Nephron progenitor cell (in vitro differentiated cells): Measurements from ENCODE around the gene MYH14.
A peak's percentile ranks its signal among the peaks of the same experiment; 100 is the strongest.
"Not testable (repeated sequence)": the region's sequence is repeated elsewhere in the genome, so short reads cannot be mapped to it uniquely, and the experiment has no call there.

Experiments
- DNase-seq: peaks from one replicate; pipeline ENCODE4 v3.0.0; 2021
- H3K27ac Mint-ChIP-seq: 2 replicates; pipeline ENCODE4 v1.8.0; 2021; ENCODE audit warnings: mild to moderate bottlenecking, moderate library complexity, mixed read lengths
- H3K27me3 Mint-ChIP-seq: 2 replicates; pipeline ENCODE4 v1.8.0; 2021; ENCODE audit warnings: mild to moderate bottlenecking, low read depth, mixed read lengths; ENCODE audit not compliant: poor library complexity
- H3K36me3 Mint-ChIP-seq: 2 replicates; pipeline ENCODE4 v1.8.0; 2021; ENCODE audit warnings: low read depth, mixed read lengths
- H3K4me1 Mint-ChIP-seq: 2 replicates; pipeline ENCODE4 v1.8.0; 2021; ENCODE audit warnings: mixed read lengths
- H3K4me3 Mint-ChIP-seq: 2 replicates; pipeline ENCODE4 v1.8.0; 2021; ENCODE audit warnings: mild to moderate bottlenecking, moderate library complexity, mixed read lengths
- H3K9me3 Mint-ChIP-seq: 2 replicates; pipeline ENCODE4 v1.8.0; 2021; ENCODE audit warnings: mild to moderate bottlenecking, moderate library complexity, mixed read lengths
- CTCF ChIP-seq: fragments of 200-600 bp; sonication (generic); IDR thresholded peaks from 2 replicates; pipeline ENCODE4 v1.5.0; 2021; ENCODE audit warnings: antibody characterized with exemption

Gene MYH14

GRCh38 chr19:50349277-50350057 is 146.0 kb downstream of the MYH14 start:
- peaks cover 31% of the 10 kb centered on the region for H3K36me3 Mint-ChIP-seq
- H3K27me3 Mint-ChIP-seq = no peaks in the 10 kb centered on the region
- H3K9me3 Mint-ChIP-seq = peaks cover 21% of the 10 kb centered on the region
- H3K4me1 Mint-ChIP-seq = peaks cover 37% of the 10 kb centered on the region
- DNase-seq = no peak
- TF ChIP-seq CTCF = no peak
- no peak overlapping the region for H3K4me3 Mint-ChIP-seq
- H3K27ac Mint-ChIP-seq = peak overlapping the region; percentile 69

- H3K36me3 Mint-ChIP-seq = peaks cover 3% of the 10 kb centered on the region
- H3K27me3 Mint-ChIP-seq = no peaks in the 10 kb centered on the region
- H3K4me3 Mint-ChIP-seq = no peak overlapping the region
- no peaks in the 10 kb centered on the region for H3K9me3 Mint-ChIP-seq
- no peak for TF ChIP-seq CTCF
- DNase-seq = no peak
- peak overlapping the region; percentile 51 for H3K27ac Mint-ChIP-seq
- H3K4me1 Mint-ChIP-seq = peaks cover 33% of the 10 kb centered on the region
These were observed 148.8 kb downstream of the MYH14 start for GRCh38 chr19:50352242-50352641.

GRCh38 chr19:50353487-50353880 is 150.1 kb downstream of the MYH14 start:
- not testable (repeated sequence) for H3K9me3 Mint-ChIP-seq, H3K4me3 Mint-ChIP-seq, DNase-seq, H3K27me3 Mint-ChIP-seq, H3K36me3 Mint-ChIP-seq, H3K27ac Mint-ChIP-seq
- H3K4me1 Mint-ChIP-seq = peaks cover 23% of the 10 kb centered on the region

- no peaks in the 10 kb centered on the region for H3K9me3 Mint-ChIP-seq
- H3K27me3 Mint-ChIP-seq = peaks cover 11% of the 10 kb centered on the region
- TF ChIP-seq CTCF = no peak
- H3K4me3 Mint-ChIP-seq = no peak overlapping the region
- H3K4me1 Mint-ChIP-seq = peaks cover 6% of the 10 kb centered on the region
- DNase-seq = no peak
- H3K36me3 Mint-ChIP-seq = peaks cover 16% of the 10 kb centered on the region
- no peak overlapping the region for H3K27ac Mint-ChIP-seq
These were observed 153.3 kb downstream of the MYH14 start for GRCh38 chr19:50356691-50357177.

GRCh38 chr19:50357178-50358100 is 154.0 kb downstream of the MYH14 start:
- Mint-ChIP-seq H3K36me3 (peaks cover 16% of the 10 kb centered on the region), H3K27me3 (peaks cover 12% of the 10 kb centered on the region), H3K27ac (no peak overlapping the region), H3K4me1 (peaks cover 6% of the 10 kb centered on the region), H3K4me3 (no peak overlapping the region), H3K9me3 (no peaks in the 10 kb centered on the region)
- TF ChIP-seq CTCF = peak; percentile 70
- DNase-seq = peak; percentile 76
